HG02938 (cell line): ENCODE results near the gene MFGE8.
"Not testable (repeated sequence)": the region's sequence is repeated elsewhere in the genome, so short reads cannot be mapped to it uniquely, and the experiment has no call there.

Source experiments
- ATAC-seq: cut with Tn5 transposase; IDR thresholded peaks from one replicate; pipeline ENCODE4 v1.9.1; 2021; ENCODE audit warnings: mild to moderate bottlenecking, moderate library complexity; ENCODE audit not compliant: unreplicated experiment

The MFGE8 gene

GRCh38 chr15:88913017-88913849 lies at the start of gene MFGE8:
Gene MFGE8, minus strand, starts transcription at chr15:88913379. Its CDS starts 60 bp downstream, at chr15:88913319.
- peak; percentile 80 for ATAC-seq

GRCh38 chr15:88959445-88959844 lies 46.3 kb upstream of the MFGE8 start:
- no peak for ATAC-seq

- no peak for ATAC-seq
These were observed 43.7 kb upstream of the MFGE8 start for GRCh38 chr15:88956906-88957305.

GRCh38 chr15:88956263-88956662 lies 43.1 kb upstream of the MFGE8 start:
- no peak for ATAC-seq

GRCh38 chr15:88954431-88955277 lies 41.5 kb upstream of the MFGE8 start:
- no peak for ATAC-seq

GRCh38 chr15:88950600-88951160 lies 37.5 kb upstream of the MFGE8 start:
- ATAC-seq: no peak

GRCh38 chr15:88949734-88950400 lies 36.7 kb upstream of the MFGE8 start:
- no peak for ATAC-seq

GRCh38 chr15:88940110-88940675 lies 27.0 kb upstream of the MFGE8 start:
- no peak for ATAC-seq

GRCh38 chr15:88939486-88939806 lies 26.3 kb upstream of the MFGE8 start:
- ATAC-seq: no peak

GRCh38 chr15:88938802-88939485 lies 25.8 kb upstream of the MFGE8 start:
- no peak for ATAC-seq

- not testable (repeated sequence) for ATAC-seq
These were observed 21.3 kb upstream of the MFGE8 start for GRCh38 chr15:88934449-88934848.

GRCh38 chr15:88932875-88933330 lies 19.7 kb upstream of the MFGE8 start:
- ATAC-seq: no peak

GRCh38 chr15:88932271-88932874 lies 19.2 kb upstream of the MFGE8 start:
- ATAC-seq: no peak

GRCh38 chr15:88930579-88930978 lies 17.4 kb upstream of the MFGE8 start:
- no peak for ATAC-seq

GRCh38 chr15:88929358-88930098 lies 16.3 kb upstream of the MFGE8 start:
- ATAC-seq: not testable (repeated sequence)

GRCh38 chr15:88928192-88928591 lies 15.0 kb upstream of the MFGE8 start:
- not testable (repeated sequence) for ATAC-seq

- ATAC-seq: not testable (repeated sequence)
These were observed 12.5 kb upstream of the MFGE8 start for GRCh38 chr15:88925648-88926047.

- ATAC-seq: peak; percentile 77
These were observed 7.8 kb upstream of the MFGE8 start for GRCh38 chr15:88920892-88921435.
